Ishikawa (cell line): ENCODE data around the gene KCNE3.

Experiments used
- CREB1 ChIP-seq: IDR thresholded peaks from 2 replicates; pipeline ENCODE4 v1.6.1; 2012; ENCODE audit warnings: low read depth
- EGR1 ChIP-seq: IDR thresholded peaks from 2 replicates; pipeline ENCODE4 v1.6.1; 2012
- EP300 ChIP-seq: IDR thresholded peaks from 2 replicates; pipeline ENCODE4 v1.6.1; 2012; ENCODE audit warnings: borderline replicate concordance
- FOXM1 ChIP-seq: IDR thresholded peaks from 2 replicates; pipeline ENCODE4 v1.6.1; 2012; ENCODE audit warnings: low read depth, borderline replicate concordance
- MAX ChIP-seq: IDR thresholded peaks from 2 replicates; pipeline ENCODE4 v1.6.1; 2012
- NFIC ChIP-seq: IDR thresholded peaks from 2 replicates; pipeline ENCODE4 v1.6.1; 2012
- RAD21 ChIP-seq: IDR thresholded peaks from 2 replicates; pipeline ENCODE4 v1.6.1; 2012; ENCODE audit warnings: low read depth
- REST ChIP-seq: IDR thresholded peaks from 2 replicates; pipeline ENCODE4 v1.6.1; 2012; ENCODE audit warnings: low read depth, mild to moderate bottlenecking
- TAF1 ChIP-seq: IDR thresholded peaks from 2 replicates; pipeline ENCODE4 v1.6.1; 2012; ENCODE audit warnings: low read depth, mild to moderate bottlenecking
- TCF12 ChIP-seq: IDR thresholded peaks from 2 replicates; pipeline ENCODE4 v1.6.1; 2012; ENCODE audit warnings: low read depth
- TEAD4 ChIP-seq: IDR thresholded peaks from 2 replicates; pipeline ENCODE4 v1.6.1; 2012
- USF1 ChIP-seq: IDR thresholded peaks from 2 replicates; pipeline ENCODE4 v1.6.1; 2012
- YY1 ChIP-seq: IDR thresholded peaks from 2 replicates; pipeline ENCODE4 v1.6.1; 2012; ENCODE audit warnings: low read depth

- TF ChIP-seq TEAD4 (no peak; the same call in 1 of the 2 replicates), MAX (peak; percentile 73), FOXM1 (peak; percentile 63; the same call in 1 of the 2 replicates), TCF12 (peak; percentile 37; the same call in 1 of the 2 replicates), REST (peak; percentile 40; the same call in 1 of the 2 replicates), EP300 (peak; percentile 62), YY1 (no peak), TAF1 (peak; percentile 71; the same call in 1 of the 2 replicates), CREB1 (no peak; the same call in 1 of the 2 replicates), EGR1 (peak; percentile 5; the same call in 1 of the 2 replicates), USF1 (no peak; the same call in 1 of the 2 replicates), RAD21 (no peak), NFIC (no peak)
Measured at GRCh38 chr11:74492974-74493790, 25.8 kb upstream of the KCNE3 start, which contains the start of gene LIPT2.
